HG03469 (cell line): Measurements from ENCODE around the gene CHAT.
"Not testable (repeated sequence)": the region's sequence is repeated elsewhere in the genome, so short reads cannot be mapped to it uniquely, and the experiment has no call there.

Source experiments
- ATAC-seq: cut with Tn5 transposase; IDR thresholded peaks from one replicate; pipeline ENCODE4 v1.9.1; 2021; ENCODE audit warnings: mild to moderate bottlenecking, moderate library complexity, moderate number of reproducible peaks; ENCODE audit not compliant: unreplicated experiment

Gene CHAT

DNA sequence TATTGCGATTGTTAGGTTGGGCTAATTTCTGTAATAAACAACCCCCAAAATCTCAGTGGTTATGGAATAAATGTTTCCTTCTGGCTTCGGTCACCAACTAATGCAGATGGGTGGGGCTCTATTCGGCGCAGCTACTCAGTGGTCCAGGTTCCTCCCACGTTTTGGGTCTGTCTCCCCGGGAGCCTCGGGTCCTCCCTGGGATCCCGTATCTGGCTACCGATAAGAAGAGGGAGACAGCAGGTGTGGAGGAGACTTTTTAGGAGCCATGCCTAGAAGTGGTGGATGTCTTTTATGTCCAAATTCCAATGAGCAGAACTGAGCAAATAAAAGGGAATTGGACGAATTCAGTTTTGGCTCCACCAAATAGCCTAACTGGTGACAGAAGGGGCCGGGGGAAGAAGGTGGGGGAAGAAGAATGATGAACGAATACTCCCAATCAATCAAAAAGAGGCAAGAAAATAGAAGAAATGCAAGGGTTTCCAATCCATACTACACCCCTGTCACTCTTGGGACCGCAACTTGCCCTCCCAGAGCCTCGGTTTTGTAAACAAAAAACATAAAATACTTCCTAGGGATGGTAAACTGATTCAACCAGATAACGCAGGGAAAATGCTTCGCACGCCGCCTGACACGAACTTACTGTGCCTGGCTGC lies 65.1 kb downstream of the CHAT start:
- ATAC-seq = no peak

DNA sequence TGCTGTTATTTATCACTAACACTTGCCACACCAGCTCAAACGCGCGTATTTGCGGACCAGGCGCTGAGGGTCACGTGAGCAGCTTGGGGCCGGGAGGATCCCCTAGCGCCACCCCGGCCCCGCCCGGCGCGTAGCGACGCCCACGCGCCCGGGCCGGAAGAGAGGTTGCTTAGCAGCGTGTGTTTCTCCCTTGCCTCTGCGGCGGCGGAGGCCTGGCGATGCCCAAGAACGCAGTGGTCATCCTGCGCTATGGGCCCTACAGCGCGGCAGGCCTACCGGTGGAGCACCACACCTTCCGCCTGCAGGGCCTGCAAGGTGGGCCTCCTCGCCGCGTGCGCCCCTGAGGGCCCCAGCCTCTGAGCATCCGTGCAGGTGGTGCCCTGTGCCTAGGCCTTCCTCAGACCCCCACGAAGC lies 65.7 kb downstream of the CHAT start, which contains the start of gene C10orf53:
TSS of gene C10orf53 (plus strand) at position 172 of the 414 bp plus-strand sequence. CDS start at position 219, 47 bp downstream.
- no peak for ATAC-seq

DNA sequence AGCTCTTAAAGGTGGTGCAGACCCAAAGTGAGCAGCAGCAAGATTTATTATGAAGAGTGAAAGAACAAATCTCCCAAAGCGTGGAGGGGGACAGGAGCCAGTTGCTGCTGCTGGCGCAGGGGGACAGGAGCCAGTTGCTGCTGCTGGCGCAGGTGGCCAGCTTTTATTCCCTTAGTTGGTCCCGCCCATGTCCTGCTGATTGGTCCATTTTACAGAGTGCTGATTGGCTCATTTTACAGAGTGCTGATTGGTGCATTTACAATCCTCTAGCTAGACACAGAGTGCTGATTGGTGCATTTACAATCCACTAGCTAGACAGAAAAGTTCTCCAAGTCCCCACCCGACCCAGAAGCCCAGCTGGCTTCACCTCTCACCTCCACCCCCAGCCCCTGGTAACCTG lies 68.6 kb downstream of the CHAT start:
- not testable (repeated sequence) for ATAC-seq

DNA sequence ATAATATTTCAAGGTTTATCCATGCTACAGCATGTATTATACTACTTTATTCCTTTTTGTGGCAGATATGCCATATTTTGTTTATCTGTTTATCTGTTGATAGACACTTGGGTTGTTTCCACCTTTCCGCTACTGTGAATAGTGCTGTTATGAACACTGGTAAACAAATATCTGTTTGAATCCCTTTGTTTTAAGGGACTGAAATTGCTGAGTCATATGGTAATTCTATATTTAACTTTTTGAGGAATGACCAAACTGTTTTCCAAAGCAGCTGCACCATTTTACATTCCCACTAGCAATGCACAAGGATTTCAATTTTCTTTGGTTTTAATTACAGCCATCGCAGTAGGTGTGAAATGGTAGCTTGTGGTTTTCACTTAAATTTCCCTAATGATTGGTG lies 69.0 kb downstream of the CHAT start:
- no peak for ATAC-seq

DNA sequence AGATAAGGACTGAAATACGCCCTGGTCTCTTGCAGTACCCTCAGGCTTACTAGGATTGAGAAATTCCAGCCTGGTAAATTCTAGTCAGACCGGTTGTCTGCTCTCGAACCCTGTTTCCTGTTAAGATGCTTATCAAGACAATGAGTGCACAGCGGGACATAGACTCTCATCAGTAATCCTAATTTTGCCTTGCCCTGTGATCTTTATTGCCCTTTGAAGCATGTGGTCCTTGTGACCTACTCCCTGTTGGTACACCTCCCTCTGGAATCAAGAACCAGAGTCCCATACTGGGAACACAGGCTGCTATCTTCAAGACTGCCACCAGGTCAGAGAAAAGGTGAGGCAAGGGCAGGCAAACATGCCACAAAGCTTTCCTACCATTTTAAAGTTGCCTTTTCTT lies 72.8 kb downstream of the CHAT start:
- no peak for ATAC-seq

DNA sequence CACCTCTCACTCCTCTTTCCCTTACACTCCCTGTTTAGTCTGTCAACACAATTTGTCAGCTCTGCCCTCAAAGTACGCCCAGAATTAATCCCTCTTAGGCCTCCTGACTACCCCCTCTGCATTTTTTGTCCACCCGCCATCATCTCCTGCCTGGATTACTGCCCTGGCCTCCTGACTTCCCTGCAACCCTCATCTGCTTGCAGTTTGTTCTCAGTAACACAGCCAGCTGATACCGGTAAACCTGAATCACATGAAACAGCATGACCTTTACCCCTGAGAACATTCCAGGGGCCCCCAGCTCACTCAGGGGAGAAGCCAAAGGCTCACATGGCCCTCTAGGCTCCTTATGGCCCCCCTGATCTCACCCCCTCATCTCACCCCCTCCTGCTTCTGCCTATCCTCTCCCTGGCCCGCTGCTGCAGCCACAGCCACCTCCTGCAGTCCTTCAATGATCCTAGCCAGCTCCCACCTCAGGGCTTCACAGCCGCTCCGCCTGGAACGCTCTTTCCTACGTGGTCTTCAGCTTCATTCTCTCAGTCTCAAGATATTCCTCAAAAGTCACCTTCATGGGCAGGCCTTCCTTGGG lies 74.5 kb downstream of the CHAT start:
- ATAC-seq = no peak

DNA sequence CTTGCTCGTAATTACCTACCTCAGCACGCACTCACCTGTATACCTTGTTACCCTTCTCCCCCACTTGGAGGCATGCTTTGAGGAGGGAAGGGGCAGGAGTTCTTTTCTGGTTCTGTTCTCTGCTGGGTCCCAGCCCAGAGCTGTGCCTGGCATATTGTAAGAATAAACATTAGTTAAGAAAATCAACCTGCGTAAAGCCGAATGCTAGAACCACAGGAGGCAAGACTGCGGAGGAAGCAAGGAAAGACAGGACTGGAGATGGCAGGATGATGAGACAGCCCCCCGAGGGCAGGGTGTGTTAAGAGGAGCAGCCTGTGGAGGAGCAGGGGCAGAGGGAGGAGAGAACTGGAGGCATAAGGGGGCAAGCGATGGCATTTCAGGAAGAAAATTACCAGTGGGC lies 75.1 kb downstream of the CHAT start:
- ATAC-seq = no peak

DNA sequence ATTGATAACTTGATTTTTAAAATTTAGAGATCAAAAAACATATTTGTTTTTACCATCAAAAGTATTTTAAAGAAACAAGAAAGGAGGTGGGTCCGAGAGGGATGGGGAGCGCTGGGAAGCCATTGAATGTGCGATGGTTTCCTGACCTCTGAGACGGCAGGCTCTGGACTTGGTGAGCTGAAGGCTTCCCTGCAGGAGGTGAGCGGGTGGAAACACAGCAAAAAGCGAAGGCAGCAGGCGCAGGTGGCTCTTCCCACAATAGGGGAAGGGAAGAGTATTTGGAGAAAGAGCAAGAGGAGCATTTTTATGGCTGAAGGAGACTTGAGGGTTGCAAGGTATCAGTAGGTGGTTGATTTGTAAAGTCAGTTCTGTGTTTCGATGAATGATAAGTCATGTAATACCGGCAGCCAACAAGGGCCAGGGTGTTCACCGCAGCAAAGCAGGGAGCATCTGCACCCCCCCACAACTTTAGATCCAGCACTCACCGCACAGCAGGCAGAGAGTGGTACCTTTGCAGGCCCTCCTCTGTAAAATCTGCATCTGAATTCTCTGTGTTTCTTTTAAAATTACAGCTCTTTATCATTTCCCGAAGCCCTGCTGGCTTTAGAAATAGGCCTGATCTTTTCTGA lies 76.2 kb downstream of the CHAT start:
- ATAC-seq = no peak

DNA sequence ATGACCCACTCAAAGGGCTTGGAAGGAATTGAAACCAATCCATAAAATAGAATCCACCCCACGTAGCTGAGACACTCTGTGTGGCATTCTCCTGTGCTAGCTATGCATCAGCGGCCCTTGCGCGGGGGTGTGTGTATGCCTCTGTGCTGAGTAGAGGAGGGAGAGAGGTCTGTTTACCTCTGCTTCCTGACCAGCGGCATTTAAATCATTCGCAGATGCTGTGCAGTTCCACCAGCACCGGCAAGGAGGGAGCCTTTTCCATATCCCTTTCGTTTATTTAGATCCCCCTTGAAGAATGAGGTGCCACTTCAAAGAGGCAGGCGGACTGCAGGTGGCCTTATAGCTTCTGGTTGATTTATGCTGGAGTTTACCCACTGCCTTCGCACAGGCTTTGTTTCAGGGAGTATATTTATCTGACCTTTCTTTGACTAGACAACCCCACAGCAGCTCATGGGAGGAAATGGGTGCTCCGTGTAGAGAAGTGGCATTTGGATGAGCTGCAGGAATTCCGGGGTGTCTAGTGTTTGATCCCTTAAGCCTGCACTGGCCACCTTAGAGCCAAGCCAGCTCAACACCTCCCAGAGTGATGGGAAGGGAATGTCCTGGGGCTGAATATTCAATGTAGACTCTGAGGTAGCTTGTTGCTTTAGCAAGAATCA lies 77.0 kb downstream of the CHAT start:
- no peak for ATAC-seq

DNA sequence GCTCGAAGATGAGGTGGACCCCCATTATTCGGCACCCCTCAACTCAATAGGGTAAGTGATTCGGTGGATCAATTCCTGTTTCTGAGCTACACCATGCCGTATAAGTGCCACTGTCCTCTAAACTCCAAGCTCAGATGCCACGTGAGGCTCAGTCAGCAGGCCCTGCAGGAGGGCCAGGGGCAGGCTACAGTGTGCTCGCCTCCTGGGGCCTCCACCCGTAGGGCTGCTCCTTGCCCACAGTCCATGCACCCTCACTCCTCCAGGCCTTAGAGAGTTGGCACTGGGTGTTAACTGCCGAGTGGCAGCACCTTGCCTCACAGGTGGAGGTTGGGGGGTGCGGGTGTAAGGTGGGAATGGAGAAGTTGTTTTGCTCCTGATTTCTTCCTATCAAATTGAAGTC lies 77.8 kb downstream of the CHAT start:
- no peak for ATAC-seq

DNA sequence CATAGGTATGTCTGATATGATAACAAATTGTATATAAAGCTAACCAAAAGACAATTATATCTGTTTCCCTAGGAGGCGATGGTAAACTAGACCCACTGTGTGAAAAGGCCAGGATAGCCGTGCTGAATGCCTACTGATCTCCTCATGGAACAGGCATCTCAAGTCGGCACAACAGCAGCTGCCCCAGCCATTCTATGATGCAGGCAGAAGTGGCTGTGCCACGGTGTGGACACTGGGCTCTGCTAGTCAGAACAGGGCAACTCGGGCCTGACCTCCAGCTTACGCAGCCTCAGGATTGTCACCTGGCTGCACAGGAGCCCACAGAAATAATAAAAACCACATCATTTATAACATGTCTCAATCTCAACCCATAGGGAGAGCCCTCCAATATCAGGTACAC lies 80.6 kb downstream of the CHAT start:
- no peak for ATAC-seq

DNA sequence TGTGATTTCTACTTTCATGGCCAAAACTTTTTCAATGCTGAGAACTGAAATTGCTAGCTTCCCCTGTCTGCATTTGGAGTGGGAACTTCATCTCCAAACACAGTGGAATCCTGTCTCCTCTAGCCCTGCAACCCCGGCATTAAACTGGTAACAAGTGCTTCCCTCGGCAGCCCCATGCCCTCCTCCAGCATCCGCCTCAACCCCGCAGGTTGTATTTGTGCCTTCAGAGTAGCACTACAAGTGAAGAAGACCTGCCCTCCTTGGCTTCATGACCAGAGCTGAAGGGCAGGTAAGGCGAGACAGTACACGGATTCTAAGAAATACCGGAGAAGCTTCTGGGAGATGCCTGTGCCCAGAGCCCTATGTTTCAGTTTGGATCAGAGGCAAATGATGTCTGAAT lies 82.5 kb downstream of the CHAT start:
- no peak for ATAC-seq

DNA sequence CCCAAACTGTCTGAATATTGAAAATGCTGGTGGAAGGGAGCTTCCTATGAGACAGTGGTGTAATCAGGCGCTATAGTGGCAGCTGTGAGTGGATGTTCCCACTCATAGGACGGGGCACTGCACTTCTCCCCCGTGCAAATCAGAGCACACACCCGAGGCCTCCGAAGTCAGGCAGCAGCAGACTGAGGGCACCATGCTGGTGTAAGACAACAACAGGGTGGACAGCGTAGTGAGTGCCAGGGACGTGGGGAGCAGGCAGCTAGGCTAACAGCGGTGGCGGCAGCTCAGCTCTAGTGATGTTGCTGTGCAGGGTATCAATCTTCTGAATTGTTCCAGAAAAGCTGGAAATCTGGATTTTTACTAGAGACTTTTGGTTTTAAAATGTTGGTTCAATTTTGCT lies 84.8 kb downstream of the CHAT start:
- ATAC-seq = no peak

DNA sequence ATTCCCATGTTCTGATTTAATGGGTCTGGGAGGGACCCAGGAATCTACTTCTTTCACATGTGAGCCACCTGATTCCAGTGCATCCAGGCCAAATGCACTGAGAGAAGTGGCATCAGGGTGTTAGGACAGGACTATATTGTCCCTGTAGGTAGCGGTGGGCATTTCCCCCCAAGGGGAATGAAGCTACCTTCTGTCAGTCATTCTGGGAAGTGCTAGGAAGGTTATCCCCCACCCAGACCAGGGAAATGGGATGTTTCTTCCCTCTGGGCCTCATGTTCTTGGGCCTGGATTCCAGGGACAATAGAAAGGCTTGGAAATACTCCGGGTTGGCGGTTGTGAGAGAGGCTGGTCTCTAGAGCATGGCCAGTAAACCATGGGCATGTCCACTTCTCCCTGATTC lies 86.4 kb downstream of the CHAT start:
- ATAC-seq = no peak

DNA sequence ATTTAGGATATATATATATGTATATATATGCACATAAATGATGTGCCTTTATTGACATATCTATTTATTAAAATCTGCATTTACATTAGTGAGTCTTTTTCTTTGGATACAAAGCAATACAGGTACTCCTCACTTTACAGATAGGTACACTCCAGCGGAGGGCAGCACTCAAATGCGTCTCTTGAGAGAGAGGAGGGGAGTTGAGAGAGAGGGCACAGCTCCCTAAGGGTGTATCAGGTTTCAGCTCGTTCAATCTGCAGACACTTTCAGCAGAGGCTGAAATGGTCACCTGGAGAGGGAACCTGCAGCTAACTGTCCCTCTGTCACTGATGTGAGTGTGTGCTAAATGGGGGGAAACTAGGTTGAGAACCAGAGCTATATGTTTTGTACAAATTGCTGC lies 87.2 kb downstream of the CHAT start:
- no peak for ATAC-seq

DNA sequence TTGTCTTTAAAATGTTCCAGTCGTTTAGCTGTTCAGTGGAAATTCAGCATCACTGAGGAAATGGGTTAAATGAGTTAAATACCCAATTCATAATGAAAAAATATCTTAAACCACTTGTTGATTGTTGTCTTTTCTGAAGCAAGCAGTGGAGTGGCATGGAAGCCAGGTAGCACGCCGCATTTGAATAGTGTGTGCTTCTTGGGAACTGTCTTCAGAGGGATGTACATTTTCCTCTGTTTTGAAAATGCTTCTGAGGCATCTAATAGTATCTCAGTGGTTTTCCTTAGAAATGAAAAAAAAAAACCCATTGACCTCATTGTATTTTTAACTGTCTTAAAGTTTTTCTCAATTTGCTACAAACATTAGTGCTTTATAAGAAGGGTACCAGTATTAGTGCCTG lies 93.7 kb downstream of the CHAT start:
- ATAC-seq = no peak

DNA sequence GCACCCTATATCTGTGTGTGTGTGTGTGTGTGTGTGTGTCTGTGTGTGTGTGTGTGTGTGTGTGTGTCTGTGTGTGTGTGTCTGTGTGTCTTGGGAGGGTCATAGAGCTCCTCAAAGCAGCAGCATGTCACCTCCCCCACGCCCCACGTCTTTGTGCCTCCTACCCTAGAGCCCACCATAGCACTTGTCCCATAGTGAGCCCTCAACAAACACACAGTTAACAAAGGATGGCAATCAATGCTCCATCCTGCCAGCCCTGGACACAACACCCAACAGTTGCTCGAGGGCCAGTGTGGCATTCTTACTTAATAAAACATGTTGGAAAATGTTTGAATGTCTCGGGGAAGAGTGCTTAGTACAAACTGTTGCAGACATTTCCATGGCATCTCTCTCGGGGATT lies 96.1 kb downstream of the CHAT start:
- no peak for ATAC-seq

DNA sequence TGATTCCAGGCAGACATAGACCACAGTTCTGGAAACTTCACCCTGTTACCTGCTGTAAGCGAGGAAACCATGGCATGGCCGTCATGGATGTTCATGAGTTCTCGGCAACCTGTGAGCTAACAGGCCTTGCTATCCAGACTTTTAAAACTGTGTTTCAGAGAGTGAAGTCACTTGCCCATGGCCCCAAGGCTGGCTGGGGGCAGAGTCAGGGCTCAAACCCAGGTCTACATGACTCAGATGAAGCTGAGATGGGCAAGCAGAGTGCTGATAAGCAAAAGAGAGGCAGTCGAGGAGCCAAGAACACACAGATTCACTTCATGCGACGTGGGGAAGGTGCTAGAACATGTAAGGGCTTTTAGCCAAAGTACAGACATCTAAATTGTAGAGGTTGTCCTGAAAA lies 97.1 kb downstream of the CHAT start:
- no peak for ATAC-seq

DNA sequence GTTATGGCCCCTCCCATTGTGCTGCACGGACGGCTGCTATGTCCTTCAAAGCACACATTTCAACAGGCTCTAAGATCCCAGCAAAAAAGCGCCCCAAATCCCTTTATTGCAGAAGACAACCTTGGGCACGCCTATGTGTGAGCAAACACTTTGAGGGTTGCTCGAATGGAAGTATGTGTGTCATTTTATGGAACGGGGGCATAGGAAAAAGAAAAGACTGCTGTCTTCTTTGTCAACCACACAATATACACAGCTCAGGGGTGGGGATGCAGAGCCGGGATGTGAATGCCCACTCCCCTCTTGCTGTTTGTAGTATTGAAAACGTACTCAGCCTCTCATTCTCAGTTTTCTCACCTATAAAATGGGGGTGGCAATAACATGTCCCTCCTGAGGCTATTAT lies 97.6 kb downstream of the CHAT start:
- ATAC-seq = no peak

DNA sequence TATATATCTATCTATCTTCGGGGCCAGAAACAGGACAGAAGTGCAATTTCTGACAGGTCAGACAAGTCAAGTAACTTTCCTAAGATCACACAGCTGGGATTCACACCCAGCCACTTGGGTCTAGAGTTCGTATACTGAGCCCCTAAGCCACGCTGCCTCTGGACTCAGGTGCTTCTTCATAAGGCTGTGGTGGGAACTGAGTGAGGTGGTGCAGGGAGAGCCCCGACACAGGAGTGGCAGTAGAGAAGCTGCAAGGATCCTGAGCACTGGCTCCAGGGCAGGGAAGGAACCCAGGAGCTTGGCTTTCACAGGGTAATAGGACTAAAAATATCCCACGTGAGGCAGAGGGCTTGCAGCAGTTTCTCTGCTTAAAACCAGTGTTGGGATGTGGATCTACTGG lies 99.4 kb downstream of the CHAT start:
- no peak for ATAC-seq
